Stomach smooth muscle (tissue), 2 donors: Measurements from ENCODE around the gene RMI2.
"Not testable (repeated sequence)": the region's sequence is repeated elsewhere in the genome, so short reads cannot be mapped to it uniquely, and the experiment has no call there.

Experiments
- H3K27ac ChIP-seq: one replicate; pipeline ENCODE4 v1.7.0; 2013; ENCODE audit warnings: mild to moderate bottlenecking, low read length, inconsistent platforms
- H3K27me3 ChIP-seq, 2 donors: one replicate each; pipeline ENCODE4 v1.7.0; 2013; ENCODE audit warnings: low read length in 2 of 2; ENCODE audit not compliant: insufficient read depth in 2 of 2, control insufficient read depth in 1 of 2
- H3K36me3 ChIP-seq, 2 donors: one replicate each; pipeline ENCODE4 v1.7.0; 2013; ENCODE audit warnings: low read length in 2 of 2; ENCODE audit not compliant: control insufficient read depth in 2 of 2, insufficient read depth in 2 of 2
- H3K4me1 ChIP-seq: one replicate; pipeline ENCODE4 v1.7.0; 2013; ENCODE audit warnings: low read length; ENCODE audit not compliant: control insufficient read depth, insufficient read depth
- H3K4me3 ChIP-seq, 2 donors: one replicate each; pipeline ENCODE4 v1.7.0; 2013; ENCODE audit warnings: low read length in 2 of 2
- H3K9ac ChIP-seq, 2 donors: one replicate each; pipeline ENCODE4 v1.7.0; 2013; ENCODE audit warnings: low read length in 2 of 2, mild to moderate bottlenecking in 1 of 2
- H3K9me3 ChIP-seq, 2 donors: one replicate each; pipeline ENCODE4 v1.7.0; 2013; ENCODE audit warnings: low read length in 2 of 2; ENCODE audit not compliant: control insufficient read depth in 2 of 2
- donor health status: healthy.
- donor health status: Pancreatic carcinoma.

RMI2 gene

GRCh38 chr16:11358531-11358930 lies 13.3 kb downstream of the RMI2 start:
- Histone ChIP-seq H3K36me3 (no peaks in the 10 kb centered on the region), H3K9me3 (no peaks in the 10 kb centered on the region), H3K27me3 (peaks cover 0 to 3% of the 10 kb centered on the region in 2 donors), H3K4me3 (no peak overlapping the region), H3K4me1 (peaks cover 21% of the 10 kb centered on the region), H3K27ac (no peak overlapping the region), H3K9ac (no peak overlapping the region)

- Histone ChIP-seq H3K27me3 (peaks cover 0 to 3% of the 10 kb centered on the region in 2 donors), H3K4me3 (no peak overlapping the region), H3K9me3 (no peaks in the 10 kb centered on the region), H3K4me1 (peaks cover 21% of the 10 kb centered on the region), H3K27ac (no peak overlapping the region), H3K36me3 (no peaks in the 10 kb centered on the region), H3K9ac (no peak overlapping the region)
These were observed 14.1 kb downstream of the RMI2 start for GRCh38 chr16:11359370-11359769.

GRCh38 chr16:11360641-11361373 lies 15.5 kb downstream of the RMI2 start:
- Histone ChIP-seq H3K9ac (no peak overlapping the region), H3K4me3 (no peak overlapping the region), H3K27me3 (peaks cover 0 to 3% of the 10 kb centered on the region in 2 donors), H3K36me3 (no peaks in the 10 kb centered on the region), H3K4me1 (peaks cover 15% of the 10 kb centered on the region), H3K9me3 (no peaks in the 10 kb centered on the region), H3K27ac (no peak overlapping the region)

GRCh38 chr16:11361701-11362451 lies 16.6 kb downstream of the RMI2 start:
- Histone ChIP-seq H3K9ac (no peak overlapping the region), H3K27me3 (peaks cover 0 to 3% of the 10 kb centered on the region in 2 donors), H3K4me3 (no peak overlapping the region), H3K4me1 (peaks cover 10% of the 10 kb centered on the region), H3K27ac (no peak overlapping the region), H3K36me3 (no peaks in the 10 kb centered on the region), H3K9me3 (no peaks in the 10 kb centered on the region)

GRCh38 chr16:11363927-11364258 lies 18.6 kb downstream of the RMI2 start:
- H3K27me3 ChIP-seq: peaks cover 0 to 3% of the 10 kb centered on the region in 2 donors
- no peaks in the 10 kb centered on the region for H3K9me3 ChIP-seq
- no peak overlapping the region for H3K27ac ChIP-seq
- peaks cover 2% of the 10 kb centered on the region for H3K4me1 ChIP-seq
- H3K9ac ChIP-seq: no peak overlapping the region
- H3K4me3 ChIP-seq: no peak overlapping the region
- no peaks in the 10 kb centered on the region for H3K36me3 ChIP-seq

- Histone ChIP-seq H3K4me1 (peaks cover 2% of the 10 kb centered on the region), H3K27ac (no peak overlapping the region), H3K9me3 (no peaks in the 10 kb centered on the region), H3K4me3 (no peak overlapping the region), H3K36me3 (no peaks in the 10 kb centered on the region), H3K9ac (no peak overlapping the region), H3K27me3 (no peaks in the 10 kb centered on the region)
These were observed 22.2 kb downstream of the RMI2 start for GRCh38 chr16:11367483-11367906.

GRCh38 chr16:11370084-11370931 lies 25.0 kb downstream of the RMI2 start:
- Histone ChIP-seq H3K27ac (no peak overlapping the region), H3K9ac (no peak overlapping the region), H3K36me3 (no peaks in the 10 kb centered on the region), H3K4me3 (no peak overlapping the region), H3K27me3 (no peaks in the 10 kb centered on the region), H3K4me1 (no peaks in the 10 kb centered on the region), H3K9me3 (no peaks in the 10 kb centered on the region)

- H3K27me3 ChIP-seq, H3K4me1 ChIP-seq, H3K27ac ChIP-seq, H3K9me3 ChIP-seq, H3K9ac ChIP-seq, H3K4me3 ChIP-seq, H3K36me3 ChIP-seq: not testable (repeated sequence)
These were observed 25.6 kb downstream of the RMI2 start for GRCh38 chr16:11370932-11371279.

- no peaks in the 10 kb centered on the region for H3K27me3 ChIP-seq
- H3K9ac ChIP-seq: no peak overlapping the region
- H3K27ac ChIP-seq: no peak overlapping the region
- H3K4me3 ChIP-seq: no peak overlapping the region
- no peaks in the 10 kb centered on the region for H3K36me3 ChIP-seq
- H3K4me1 ChIP-seq: no peaks in the 10 kb centered on the region
- no peaks in the 10 kb centered on the region for H3K9me3 ChIP-seq
These were observed 27.0 kb downstream of the RMI2 start for GRCh38 chr16:11372073-11372828.

GRCh38 chr16:11372829-11373306 lies 27.6 kb downstream of the RMI2 start:
- no peaks in the 10 kb centered on the region for H3K4me1 ChIP-seq
- no peaks in the 10 kb centered on the region for H3K36me3 ChIP-seq
- no peak overlapping the region for H3K4me3 ChIP-seq
- no peaks in the 10 kb centered on the region for H3K27me3 ChIP-seq
- no peak overlapping the region for H3K9ac ChIP-seq
- no peaks in the 10 kb centered on the region for H3K9me3 ChIP-seq
- H3K27ac ChIP-seq: no peak overlapping the region
